HepG2 (cell line): Measurements from ENCODE around the gene RAB43.

Source experiments
- EP300 ChIP-seq, 3 experiments: sonication (generic) in 1 of 3; formaldehyde crosslinking in 1 of 3; IDR thresholded peaks; 2 replicates each; pipeline versions ENCODE4 v1.5.1 to v1.6.1; 2011 to 2020; ENCODE audit warnings: low read depth in 2 of 3, low read length in 2 of 3, borderline replicate concordance in 1 of 3, improper control_type of control experiment in 1 of 3, mild to moderate bottlenecking in 1 of 3, missing genetic modification reagents in 1 of 3, moderate library complexity in 1 of 3
- FOXK2 ChIP-seq: fragments of 450-650 bp; IDR thresholded peaks from 2 replicates; pipeline ENCODE4 v1.6.1; 2016
- KAT8 ChIP-seq: IDR thresholded peaks from 2 replicates; pipeline ENCODE4 v1.6.1; 2016; ENCODE audit warnings: missing genetic modification reagents, missing compliant biosample characterization
- POLR2AphosphoS5 ChIP-seq: IDR thresholded peaks from 2 replicates; pipeline ENCODE4 v1.6.1; 2012; ENCODE audit warnings: low read depth, low read length
- SIN3A ChIP-seq: IDR thresholded peaks from 2 replicates; pipeline ENCODE4 v1.6.1; 2011; ENCODE audit warnings: low read depth, mild to moderate bottlenecking, control low read depth, low read length, borderline replicate concordance
- TCF7L2 ChIP-seq: IDR thresholded peaks from 2 replicates; pipeline ENCODE4 v1.6.1; 2011; ENCODE audit warnings: mild to moderate bottlenecking, low read depth, low read length, moderate library complexity
- YEATS2 ChIP-seq: sonication (generic); formaldehyde crosslinking; IDR thresholded peaks from 2 replicates; pipeline ENCODE4 v1.4.0; 2020; ENCODE audit warnings: missing genetic modification reagents, borderline replicate concordance

- no peak for TF ChIP-seq SIN3A
- no peak for TF ChIP-seq TCF7L2
- TF ChIP-seq POLR2AphosphoS5, result no peak
- no peak for TF ChIP-seq YEATS2 (CRISPR knock-in tag)
- TF ChIP-seq KAT8 (CRISPR knock-in tag), result no peak
- no peak for TF ChIP-seq EP300 (IDR thresholded peaks at IDR 0.05; ENCODE audit: low read depth in 2 of 2, low read length in 2 of 2)
- TF ChIP-seq EP300 (CRISPR knock-in tag; IDR thresholded peaks at IDR 0.05; ENCODE audit: borderline replicate concordance), result no peak
- TF ChIP-seq FOXK2, result no peak
These were observed 18.3 kb upstream of the RAB43 start for GRCh38 chr3:129139911-129140310.
